Glomerular visceral epithelial cell (primary cell): Measurements from ENCODE around the gene PRR5.

ENCODE experiments used
- DNase-seq: peaks from one replicate; pipeline ENCODE4 v3.0.0-alpha.2; 2016; ENCODE audit errors: extremely low spot score

Gene PRR5

GRCh38 chr22:44755417-44755816 lies 53.4 kb downstream of the PRR5 start:
- DNase-seq, result no peak

- no peak for DNase-seq
These were observed 54.0 kb downstream of the PRR5 start for GRCh38 chr22:44755956-44756361.

GRCh38 chr22:44758344-44758973 lies 56.5 kb downstream of the PRR5 start:
- peak; percentile 53 for DNase-seq

- no peak for DNase-seq
These were observed 57.0 kb downstream of the PRR5 start for GRCh38 chr22:44759001-44759400.

GRCh38 chr22:44759430-44760310 lies 57.7 kb downstream of the PRR5 start:
- no peak for DNase-seq

GRCh38 chr22:44760476-44760875 lies 58.5 kb downstream of the PRR5 start:
- DNase-seq, result no peak

GRCh38 chr22:44761025-44761424 lies 59.0 kb downstream of the PRR5 start:
- no peak for DNase-seq

- DNase-seq, result no peak
These were observed 62.4 kb downstream of the PRR5 start for GRCh38 chr22:44764373-44764772.

- DNase-seq, result no peak
These were observed 63.0 kb downstream of the PRR5 start for GRCh38 chr22:44764974-44765373.

GRCh38 chr22:44765571-44766285 lies 63.7 kb downstream of the PRR5 start:
- no peak for DNase-seq

GRCh38 chr22:44773082-44773481 lies 71.1 kb downstream of the PRR5 start:
- DNase-seq, result no peak

- DNase-seq, result no peak
These were observed 73.9 kb downstream of the PRR5 start for GRCh38 chr22:44775862-44776261.

- DNase-seq, result no peak
These were observed 74.8 kb downstream of the PRR5 start for GRCh38 chr22:44776605-44777363.

- no peak for DNase-seq
These were observed 75.4 kb downstream of the PRR5 start for GRCh38 chr22:44777364-44777755.

GRCh38 chr22:44780876-44781449 lies 79.0 kb downstream of the PRR5 start:
- no peak for DNase-seq

- DNase-seq, result no peak
These were observed 80.5 kb downstream of the PRR5 start for GRCh38 chr22:44782363-44782963.

GRCh38 chr22:44783091-44783490 lies 81.1 kb downstream of the PRR5 start:
- DNase-seq, result no peak

- DNase-seq, result no peak
These were observed 81.6 kb downstream of the PRR5 start for GRCh38 chr22:44783581-44783980.

GRCh38 chr22:44786136-44786535 lies 84.1 kb downstream of the PRR5 start:
- DNase-seq, result no peak

- DNase-seq, result no peak
These were observed 84.6 kb downstream of the PRR5 start for GRCh38 chr22:44786610-44787009.
